K562 (cell line): ENCODE results near the gene RALGAPA2. TPM values are rescaled to one million over a fixed set of nuclear protein-coding genes. Genes with fewer than 3 reads are reported as not detected.

Source experiments
- ATAC-seq: fragments of 200-7000 bp; cut with Tn5 transposase; 3 replicates; pipeline ENCODE4 v1.9.1; 2020; ENCODE audit warnings: moderate library complexity
- BruUV-seq: library from RNA; stranded (reverse); fragments of 400-500 nt; replicated peaks from 2 replicates; lab custom pipeline; 2021; lab: Mats Ljungman, UMichigan
- CTCF ChIA-PET: fragments of 300-600 bp; formaldehyde crosslinking; extraction: SDS; loops from one replicate; lab custom pipeline; 2021; ENCODE audit warnings: low intra/inter-chr PET ratio; lab: Yijun Ruan, JAX
- POLR2A ChIA-PET: fragments of 300-600, 350-650 bp; sonication (Branson Sonifier 250); formaldehyde crosslinking; extraction: SDS; loops from one replicate; lab custom pipeline; 2021; ENCODE audit warnings: antibody characterized with exemption, inconsistent platforms; lab: Yijun Ruan, JAX
- DNase-seq, 4 experiments: peaks; one replicate each; pipeline versions ENCODE4 v3.0.0 to v3.0.0-alpha.2; 2011 to 2018; ENCODE audit warnings: low spot score in 3 of 4, mixed read lengths in 3 of 4; ENCODE audit errors: extremely low read depth in 1 of 4
- FAIRE-seq: peaks from 2 replicates; lab custom pipeline; 2011; peaks lifted over from hg19 to GRCh38; lab: Jason Lieb, UNC
- H2AFZ ChIP-seq: 2 replicates; pipeline ENCODE4 v1.6.0; 2011; ENCODE audit warnings: low read depth, low read length, control low read depth, inconsistent platforms
- H3K27ac ChIP-seq: fragments of 200-600 bp; 3 replicates; pipeline ENCODE4 v1.8.0; 2011; ENCODE audit warnings: low read depth, mild to moderate bottlenecking, control low read depth, inconsistent platforms, low read length, moderate library complexity, mixed read lengths; ENCODE audit errors: extremely low read depth
- H3K27me3 ChIP-seq, 2 experiments: fragments of 300-600 bp in 1 of 2; 2 replicates in 1 of 2; 3 replicates in 1 of 2; pipeline versions ENCODE4 v1.6.0 to v1.8.0; 2011; ENCODE audit warnings: inconsistent platforms in 2 of 2, low read length in 2 of 2, mild to moderate bottlenecking in 1 of 2, mixed read lengths in 1 of 2, moderate library complexity in 1 of 2; ENCODE audit not compliant: control insufficient read depth in 2 of 2, insufficient read depth in 2 of 2
- H3K36me3 ChIP-seq: fragments of 300-600 bp; 3 replicates; pipeline ENCODE4 v1.8.0; 2011; ENCODE audit warnings: mild to moderate bottlenecking, low read length, inconsistent platforms; ENCODE audit not compliant: control insufficient read depth, insufficient read depth
- H3K4me1 ChIP-seq, 2 experiments: fragments of 200-600 bp in 1 of 2; replicated peaks in 1 of 2; 2 replicates in 1 of 2; 3 replicates in 1 of 2; pipeline versions ENCODE4 v1.5.1 to v1.8.0; 2011; ENCODE audit warnings: inconsistent platforms in 2 of 2, low read length in 2 of 2, mild to moderate bottlenecking in 1 of 2, mixed read lengths in 1 of 2, moderate library complexity in 1 of 2; ENCODE audit not compliant: control insufficient read depth in 2 of 2, insufficient read depth in 2 of 2
- H3K4me2 ChIP-seq: 2 replicates; pipeline ENCODE4 v1.6.1; 2011; ENCODE audit warnings: low read length, control low read depth, inconsistent platforms, mixed read lengths; ENCODE audit not compliant: insufficient read depth
- H3K4me3 ChIP-seq: fragments of 200-600 bp; sonication (generic), shearing (Covaris generic); 2 replicates; pipeline ENCODE4 v1.5.1; 2016; ENCODE audit warnings: control low read depth, inconsistent platforms
- H3K79me2 ChIP-seq: fragments of 200-600 bp; 3 replicates; pipeline ENCODE4 v1.8.0; 2011; ENCODE audit warnings: low read length, inconsistent platforms; ENCODE audit not compliant: control insufficient read depth, insufficient read depth
- H3K9ac ChIP-seq, 2 experiments: 2 replicates each; pipeline versions ENCODE4 v1.6.0 to v1.6.1; 2011; ENCODE audit warnings: low read depth in 2 of 2, low read length in 2 of 2, control low read depth in 1 of 2, inconsistent platforms in 1 of 2, mild to moderate bottlenecking in 1 of 2, mixed read lengths in 1 of 2; ENCODE audit not compliant: insufficient read depth in 1 of 2
- H3K9me1 ChIP-seq: one replicate; pipeline ENCODE4 v1.6.0; 2011; ENCODE audit warnings: inconsistent platforms, mild to moderate bottlenecking, low read length, moderate library complexity; ENCODE audit not compliant: control insufficient read depth, insufficient read depth
- H3K9me3 ChIP-seq: replicated peaks from 2 replicates; pipeline ENCODE4 v1.5.1; 2011; ENCODE audit warnings: low read depth, low read length, inconsistent platforms; ENCODE audit not compliant: control insufficient read depth, insufficient read depth
- H4K20me1 ChIP-seq: replicated peaks from 2 replicates; pipeline ENCODE4 v1.6.1; 2011; ENCODE audit warnings: low read length, inconsistent platforms, mixed read lengths; ENCODE audit not compliant: control insufficient read depth, insufficient read depth
- IRF2 ChIP-seq: sonication (generic); formaldehyde crosslinking; IDR thresholded peaks from 2 replicates; pipeline ENCODE4 v1.8.1; 2022; ENCODE audit warnings: mild to moderate bottlenecking, missing genetic modification reagents
- KDM2B ChIP-seq: fragments of 250-450 bp; sonication (Bioruptor Pico); IDR thresholded peaks from 2 replicates; pipeline ENCODE4 v1.8.0; 2021; ENCODE audit warnings: mild to moderate bottlenecking, moderate library complexity
- NEUROD1 ChIP-seq: fragments of 150-350 bp; IDR thresholded peaks from 2 replicates; pipeline ENCODE4 v1.6.1; 2014; ENCODE audit warnings: borderline replicate concordance, low read length, low read depth; ENCODE audit not compliant: partially characterized antibody
- NFIX ChIP-seq: fragments of 250-450 bp; sonication (Bioruptor Pico); IDR thresholded peaks from 2 replicates; pipeline ENCODE4 v1.4.0; 2020; ENCODE audit warnings: low read depth, mild to moderate bottlenecking, moderate library complexity
- RAD21 ChIP-seq, 2 experiments: fragments of 250-450 bp in 1 of 2; fragments of 450-650 bp in 1 of 2; sonication (Bioruptor Pico) in 1 of 2; formaldehyde crosslinking in 1 of 2; IDR thresholded peaks in 1 of 2; conservative IDR thresholded peaks in 1 of 2; 2 replicates each; pipeline versions ENCODE4 v1.4.0 to v1.8.0; 2020 to 2022; ENCODE audit warnings: mild to moderate bottlenecking in 2 of 2, moderate library complexity in 1 of 2
- SOX6 ChIP-seq: fragments of 450-650 bp; IDR thresholded peaks from 2 replicates; pipeline ENCODE4 v1.6.1; 2014; ENCODE audit warnings: mild to moderate bottlenecking
- TCF7L2 ChIP-seq: fragments of 150-350 bp; IDR thresholded peaks from 2 replicates; pipeline ENCODE4 v1.6.1; 2016; ENCODE audit warnings: low read depth, mild to moderate bottlenecking, low read length, moderate library complexity
- ZNF282 ChIP-seq: sonication (generic); formaldehyde crosslinking; IDR thresholded peaks from 2 replicates; pipeline ENCODE4 v1.8.1; 2023; ENCODE audit warnings: missing genetic modification reagents
- ZNF316 ChIP-seq: fragments of 450-650 bp; IDR thresholded peaks from 2 replicates; pipeline ENCODE4 v1.6.1; 2016
- ZNF785 ChIP-seq: fragments of 250-450 bp; sonication (Bioruptor Pico); IDR thresholded peaks from 2 replicates; pipeline ENCODE4 v1.4.0; 2020; ENCODE audit warnings: mild to moderate bottlenecking
- WGBS: fragments of 100-300 bp; shearing (Covaris generic); methylation state at CpG from one replicate; pipeline ENCODE4 v1.1.6; 2016; ENCODE audit warnings: low coverage, mixed read lengths; ENCODE audit not compliant: insufficient coverage; ENCODE audit errors: missing lambda C conversion rate; 5-methylcytosine and 5-hydroxymethylcytosine counted together
- in situ Hi-C: fragments of 300-500 bp; cut with MboI; formaldehyde crosslinking; loops from 4 replicates; pipeline ENCODE4 v1.15.0; 2018; ENCODE audit warnings: inconsistent platforms, mixed read lengths
- intact Hi-C: fragments of 100-400 bp; cut with micrococcal nuclease; formaldehyde crosslinking; loops from 2 replicates; pipeline ENCODE4 v1.14.2; 2022
- polyA plus RNA-seq, 8 experiments: library from polyadenylated mRNA; depleted of rRNA in 4 of 8; stranded (reverse) in 5 of 8; unstranded in 3 of 8; fragments of >200 nt; fragmentation: Nextera tagmentation in 2 of 8; fragmentation: Illumina TruSeq in 1 of 8; extraction: Ambion mirVana in 2 of 8; extraction: Trizol in 1 of 8; gene quantifications; 2 replicates each; pipeline versions ENCODE4 v1.2.1 to v1.2.3, GENCODE V29; 2011 to 2014; ENCODE audit warnings: inconsistent platforms in 1 of 8, missing spikeins in 1 of 8
- total RNA-seq, 7 experiments: library from RNA; depleted of rRNA in 6 of 7; stranded (reverse); fragments of >200 nt in 6 of 7; fragmentation: Illumina TruSeq in 2 of 7; extraction: Trizol in 2 of 7; gene quantifications; 2 replicates each; pipeline versions ENCODE4 v1.2.1 to v1.2.3, GENCODE V29; 2011 to 2021; ENCODE audit warnings: low replicate concordance in 1 of 7
- TF ChIP-seq, protein P1 (sequence below): fragments of 250-450 bp; sonication (Bioruptor Pico); IDR thresholded peaks from 2 replicates; pipeline ENCODE4 v1.5.0; 2021
- TF ChIP-seq, protein P2 (sequence below): fragments of 200-800 bp; sonication (Bioruptor generic); IDR thresholded peaks from 2 replicates; pipeline ENCODE4 v1.6.1; 2017; ENCODE audit warnings: missing genetic modification characterization, missing compliant biosample characterization
- TF ChIP-seq, protein P3 (sequence below): fragments of 450-650 bp; IDR thresholded peaks from 2 replicates; pipeline ENCODE4 v1.6.1; 2016; ENCODE audit warnings: low read depth, mild to moderate bottlenecking, moderate library complexity
- TF ChIP-seq, protein P4 (sequence below): sonication (generic); formaldehyde crosslinking; IDR thresholded peaks from 2 replicates; pipeline ENCODE4 v1.8.0; 2022; ENCODE audit warnings: mild to moderate bottlenecking, missing genetic modification reagents
- TF ChIP-seq, protein P5 (sequence below): fragments of 200-400 bp; formaldehyde crosslinking; IDR thresholded peaks from 2 replicates; pipeline ENCODE4 v1.6.1; 2017; ENCODE audit warnings: mild to moderate bottlenecking, low read depth, low read length, moderate library complexity

RALGAPA2 gene
- total and polyA plus RNA-seq, 9 of the 15 experiments (the other 6 are each of a cell fraction or from before 2014, with no cell fraction given) = 0.35 to 2.7 (median 1.4) TPM

- TF ChIP-seq, protein P1, sequence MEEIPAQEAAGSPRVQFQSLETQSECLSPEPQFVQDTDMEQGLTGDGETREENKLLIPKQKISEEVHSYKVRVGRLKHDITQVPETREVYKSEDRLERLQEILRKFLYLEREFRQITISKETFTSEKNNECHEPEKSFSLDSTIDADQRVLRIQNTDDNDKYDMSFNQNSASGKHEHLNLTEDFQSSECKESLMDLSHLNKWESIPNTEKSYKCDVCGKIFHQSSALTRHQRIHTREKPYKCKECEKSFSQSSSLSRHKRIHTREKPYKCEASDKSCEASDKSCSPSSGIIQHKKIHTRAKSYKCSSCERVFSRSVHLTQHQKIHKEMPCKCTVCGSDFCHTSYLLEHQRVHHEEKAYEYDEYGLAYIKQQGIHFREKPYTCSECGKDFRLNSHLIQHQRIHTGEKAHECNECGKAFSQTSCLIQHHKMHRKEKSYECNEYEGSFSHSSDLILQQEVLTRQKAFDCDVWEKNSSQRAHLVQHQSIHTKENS (CRISPR knock-in tag) = no peak
- TF ChIP-seq, protein P2, sequence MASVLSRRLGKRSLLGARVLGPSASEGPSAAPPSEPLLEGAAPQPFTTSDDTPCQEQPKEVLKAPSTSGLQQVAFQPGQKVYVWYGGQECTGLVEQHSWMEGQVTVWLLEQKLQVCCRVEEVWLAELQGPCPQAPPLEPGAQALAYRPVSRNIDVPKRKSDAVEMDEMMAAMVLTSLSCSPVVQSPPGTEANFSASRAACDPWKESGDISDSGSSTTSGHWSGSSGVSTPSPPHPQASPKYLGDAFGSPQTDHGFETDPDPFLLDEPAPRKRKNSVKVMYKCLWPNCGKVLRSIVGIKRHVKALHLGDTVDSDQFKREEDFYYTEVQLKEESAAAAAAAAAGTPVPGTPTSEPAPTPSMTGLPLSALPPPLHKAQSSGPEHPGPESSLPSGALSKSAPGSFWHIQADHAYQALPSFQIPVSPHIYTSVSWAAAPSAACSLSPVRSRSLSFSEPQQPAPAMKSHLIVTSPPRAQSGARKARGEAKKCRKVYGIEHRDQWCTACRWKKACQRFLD (CRISPR knock-in tag) = no peak
- TF ChIP-seq, protein P3, sequence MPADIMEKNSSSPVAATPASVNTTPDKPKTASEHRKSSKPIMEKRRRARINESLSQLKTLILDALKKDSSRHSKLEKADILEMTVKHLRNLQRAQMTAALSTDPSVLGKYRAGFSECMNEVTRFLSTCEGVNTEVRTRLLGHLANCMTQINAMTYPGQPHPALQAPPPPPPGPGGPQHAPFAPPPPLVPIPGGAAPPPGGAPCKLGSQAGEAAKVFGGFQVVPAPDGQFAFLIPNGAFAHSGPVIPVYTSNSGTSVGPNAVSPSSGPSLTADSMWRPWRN = no peak
- no peak for TF ChIP-seq ZNF785
- TF ChIP-seq, all 486 proteins: peak for 0
Observed at GRCh38 chr20:20440481-20440880, 272.0 kb downstream of the RALGAPA2 start (continued).

DNA sequence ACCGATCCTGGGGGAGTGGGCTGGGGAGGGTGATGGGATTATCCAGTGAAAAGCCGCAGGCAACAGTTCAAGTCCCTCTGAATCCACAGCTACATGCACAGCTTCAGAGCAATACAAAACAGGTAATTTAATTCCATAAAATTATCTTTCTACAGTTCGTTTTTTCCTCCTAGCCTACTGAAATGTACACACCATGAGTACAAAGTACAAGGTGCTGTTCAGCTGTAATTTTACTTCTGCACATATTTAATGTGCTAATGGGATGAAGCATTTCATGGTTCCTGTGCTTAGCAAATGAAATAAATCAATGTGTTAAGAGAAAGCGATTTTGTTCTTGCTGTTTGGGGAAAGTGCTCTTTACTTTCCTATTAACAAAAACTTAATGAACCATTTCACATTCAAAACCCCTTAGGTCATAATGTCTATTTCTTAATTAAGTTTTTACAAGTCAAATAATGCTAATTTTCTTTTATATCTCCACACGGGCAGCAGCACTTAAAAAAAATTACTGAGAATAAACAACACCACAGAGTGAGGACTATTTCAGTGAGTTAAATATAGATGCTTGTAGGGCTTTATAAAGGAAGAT is 272.7 kb downstream of the RALGAPA2 start:
- 0% methylated on average over 3 of the region's 5 CpGs for WGBS
- no peak overlapping the region for H3K4me2 ChIP-seq
- H3K9me1 ChIP-seq = no peaks in the 10 kb centered on the region
- ATAC-seq = no peak
- H3K4me1 ChIP-seq = no peaks in the 10 kb centered on the region
- BruUV-seq = no TSS peak
- H3K9ac ChIP-seq = no peak overlapping the region
- no peak for DNase-seq
- peaks cover 0 to 15% of the 10 kb centered on the region in 2 experiments; a peak in 1 of 5 replicates for H3K27me3 ChIP-seq
- no peak overlapping the region for H3K27ac ChIP-seq
- no peaks in the 10 kb centered on the region for H3K79me2 ChIP-seq
- H4K20me1 ChIP-seq = no peaks in the 10 kb centered on the region
- FAIRE-seq = no peak
- H2AFZ ChIP-seq = no peak overlapping the region
- H3K36me3 ChIP-seq = no peaks in the 10 kb centered on the region
- no peaks in the 10 kb centered on the region for H3K9me3 ChIP-seq
- intact Hi-C loops (no loop called here), in situ Hi-C loops (no loop called here)
- ChIA-PET CTCF (no interaction called here), POLR2A (no interaction called here)
- H3K4me3 ChIP-seq = no peak overlapping the region
- no peak for TF ChIP-seq NEUROD1
- no peak for TF ChIP-seq ZNF282 (CRISPR knock-in tag)
- TF ChIP-seq, protein P4, sequence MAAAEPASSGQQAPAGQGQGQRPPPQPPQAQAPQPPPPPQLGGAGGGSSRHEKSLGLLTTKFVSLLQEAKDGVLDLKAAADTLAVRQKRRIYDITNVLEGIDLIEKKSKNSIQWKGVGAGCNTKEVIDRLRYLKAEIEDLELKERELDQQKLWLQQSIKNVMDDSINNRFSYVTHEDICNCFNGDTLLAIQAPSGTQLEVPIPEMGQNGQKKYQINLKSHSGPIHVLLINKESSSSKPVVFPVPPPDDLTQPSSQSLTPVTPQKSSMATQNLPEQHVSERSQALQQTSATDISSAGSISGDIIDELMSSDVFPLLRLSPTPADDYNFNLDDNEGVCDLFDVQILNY (CRISPR knock-in tag) = no peak
- TF ChIP-seq IRF2 (CRISPR knock-in tag) = no peak
- TF ChIP-seq, protein P5, sequence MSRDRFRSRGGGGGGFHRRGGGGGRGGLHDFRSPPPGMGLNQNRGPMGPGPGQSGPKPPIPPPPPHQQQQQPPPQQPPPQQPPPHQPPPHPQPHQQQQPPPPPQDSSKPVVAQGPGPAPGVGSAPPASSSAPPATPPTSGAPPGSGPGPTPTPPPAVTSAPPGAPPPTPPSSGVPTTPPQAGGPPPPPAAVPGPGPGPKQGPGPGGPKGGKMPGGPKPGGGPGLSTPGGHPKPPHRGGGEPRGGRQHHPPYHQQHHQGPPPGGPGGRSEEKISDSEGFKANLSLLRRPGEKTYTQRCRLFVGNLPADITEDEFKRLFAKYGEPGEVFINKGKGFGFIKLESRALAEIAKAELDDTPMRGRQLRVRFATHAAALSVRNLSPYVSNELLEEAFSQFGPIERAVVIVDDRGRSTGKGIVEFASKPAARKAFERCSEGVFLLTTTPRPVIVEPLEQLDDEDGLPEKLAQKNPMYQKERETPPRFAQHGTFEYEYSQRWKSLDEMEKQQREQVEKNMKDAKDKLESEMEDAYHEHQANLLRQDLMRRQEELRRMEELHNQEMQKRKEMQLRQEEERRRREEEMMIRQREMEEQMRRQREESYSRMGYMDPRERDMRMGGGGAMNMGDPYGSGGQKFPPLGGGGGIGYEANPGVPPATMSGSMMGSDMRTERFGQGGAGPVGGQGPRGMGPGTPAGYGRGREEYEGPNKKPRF = no peak
- no peak for TF ChIP-seq SOX6
- TF ChIP-seq ZNF316 = no peak
- no peak for TF ChIP-seq KDM2B (CRISPR knock-in tag)
- TF ChIP-seq NFIX (CRISPR knock-in tag) = no peak
- TF ChIP-seq RAD21 (CRISPR knock-in tag; conservative IDR thresholded peaks at IDR 0.05 in 1 of 2, IDR thresholded peaks at IDR 0.05 in 1 of 2) = no peak
- no peak for TF ChIP-seq TCF7L2
